NAMALWA (cell line): ENCODE data around the gene BNC2.

Experiments used
- DNase-seq: peaks from one replicate; pipeline ENCODE4 v3.0.0-alpha.2; 2015; ENCODE audit warnings: low spot score

BNC2 gene

GRCh38 chr9:16627967-16628366 lies 242.5 kb downstream of the BNC2 start:
- no peak for DNase-seq

- DNase-seq, result no peak
Observed at GRCh38 chr9:16627521-16627920, 242.9 kb downstream of the BNC2 start.

DNA sequence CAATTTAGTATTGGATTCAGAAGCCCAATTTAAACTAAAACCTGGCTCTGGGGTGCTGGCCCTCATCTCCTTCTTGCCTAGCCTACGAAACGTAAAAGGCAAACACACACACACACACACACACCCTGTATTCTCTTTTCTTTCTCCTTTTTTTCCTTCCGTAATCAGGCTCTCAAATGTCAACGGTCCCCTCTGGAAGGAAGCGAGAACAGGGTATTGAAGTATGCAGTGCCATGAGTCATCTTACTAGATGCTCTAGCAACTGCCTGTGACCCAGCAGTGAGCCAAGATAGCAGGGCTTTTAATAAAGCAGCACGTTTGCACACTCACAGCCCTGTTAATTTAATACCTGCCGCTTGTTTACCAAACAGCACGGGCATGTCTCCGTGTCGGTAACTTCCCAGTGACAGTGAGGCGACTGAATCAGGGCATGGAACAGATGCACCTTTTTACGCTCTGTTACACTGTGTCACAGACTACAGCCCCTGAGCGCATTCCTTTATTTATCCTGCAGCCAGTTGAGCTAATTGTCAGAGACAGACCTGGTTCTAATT lies 243.8 kb downstream of the BNC2 start:
- DNase-seq, result no peak

GRCh38 chr9:16625811-16626210 lies 244.7 kb downstream of the BNC2 start:
- DNase-seq, result no peak

GRCh38 chr9:16625161-16625631 lies 245.3 kb downstream of the BNC2 start:
- DNase-seq, result no peak

DNA sequence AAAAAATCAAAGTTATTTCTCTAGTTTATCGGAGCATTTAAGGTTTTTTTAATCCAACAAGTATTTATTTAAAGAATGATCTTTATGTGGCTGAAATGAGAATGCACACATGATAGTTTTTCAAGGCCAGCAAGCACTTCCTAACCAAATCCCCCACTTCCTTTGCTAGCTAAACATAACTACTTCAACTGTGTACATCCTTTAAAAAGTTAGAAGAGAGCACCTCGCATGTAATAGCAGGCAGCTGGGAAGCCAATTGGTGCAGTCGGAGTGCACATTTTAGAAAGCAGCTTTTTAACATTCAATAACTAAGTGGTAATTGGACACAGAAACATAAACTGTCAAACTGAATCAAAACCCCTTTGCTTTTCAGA lies 245.7 kb downstream of the BNC2 start:
- no peak for DNase-seq

- DNase-seq, result no peak
Observed at GRCh38 chr9:16623989-16624743, 246.3 kb downstream of the BNC2 start.

- no peak for DNase-seq
Observed at GRCh38 chr9:16622541-16622940, 247.9 kb downstream of the BNC2 start.

DNA sequence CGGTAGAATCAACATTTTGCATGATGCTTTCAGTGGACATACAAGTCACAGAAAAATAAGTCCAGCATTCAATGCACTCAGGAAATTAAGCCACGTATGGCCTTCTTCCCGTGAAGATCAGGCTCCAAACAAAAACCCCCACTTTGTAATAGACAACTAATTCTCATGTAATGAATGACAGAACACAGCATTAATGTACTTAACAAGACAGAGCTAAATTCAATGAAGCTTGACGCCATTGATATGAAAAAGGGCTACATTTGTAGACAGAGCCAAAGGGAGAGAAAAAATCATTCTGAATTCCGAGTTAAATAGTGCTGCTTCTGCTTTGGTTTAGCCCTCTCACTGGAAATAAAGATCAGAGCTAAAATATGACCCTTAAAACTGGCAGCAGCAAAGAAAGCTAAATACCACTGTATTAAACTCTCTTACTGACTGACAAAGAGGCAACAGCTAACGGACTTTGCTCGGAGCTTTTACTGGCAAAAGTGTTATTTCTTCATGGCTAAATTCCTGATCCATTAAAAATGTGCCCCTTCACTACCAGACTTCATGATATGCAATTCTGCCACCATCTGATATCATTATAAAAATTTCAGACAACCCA lies 250.5 kb downstream of the BNC2 start:
- DNase-seq, result no peak

DNA sequence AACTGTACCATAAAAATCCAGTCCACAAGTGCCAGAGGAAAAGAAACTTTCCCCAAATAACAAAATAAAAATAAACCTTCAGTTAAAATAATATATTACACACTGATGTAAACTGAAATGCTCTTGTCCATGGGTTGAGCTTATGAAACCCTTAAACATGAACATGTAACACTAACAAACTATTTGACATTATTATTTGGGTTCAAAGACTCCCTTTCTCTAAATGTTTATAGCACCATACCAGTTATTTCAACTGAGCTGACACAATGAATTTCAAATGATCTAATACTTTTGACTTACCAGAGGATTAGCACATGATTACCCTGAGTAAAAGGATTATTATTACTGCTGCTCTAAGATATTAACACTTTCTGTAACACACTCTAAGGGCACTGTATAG lies 251.1 kb downstream of the BNC2 start:
- DNase-seq, result no peak

- no peak for DNase-seq
Observed at GRCh38 chr9:16618524-16618923, 251.9 kb downstream of the BNC2 start.

GRCh38 chr9:16616686-16617085 lies 253.8 kb downstream of the BNC2 start:
- no peak for DNase-seq

DNA sequence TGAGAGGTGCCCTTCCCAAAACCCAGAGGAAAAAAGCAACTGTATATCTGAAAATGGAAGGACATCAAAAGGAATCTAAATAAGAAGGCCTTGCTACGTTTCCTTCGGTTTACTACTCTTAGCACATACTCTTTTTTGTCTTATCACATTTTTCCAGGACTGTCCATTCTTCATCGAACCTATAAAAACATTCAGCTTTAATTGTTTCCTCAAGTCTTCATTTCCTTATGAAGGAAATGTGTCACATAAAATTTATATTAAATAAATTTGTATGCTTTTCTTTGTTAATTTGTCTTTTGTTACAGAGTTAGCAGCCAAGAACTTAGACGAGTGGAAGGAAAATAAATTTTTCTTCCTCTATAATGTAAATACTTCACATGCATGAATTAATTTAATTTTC lies 255.0 kb downstream of the BNC2 start:
- no peak for DNase-seq

GRCh38 chr9:16613605-16614004 lies 256.9 kb downstream of the BNC2 start:
- DNase-seq, result no peak

- no peak for DNase-seq
Observed at GRCh38 chr9:16613051-16613450, 257.4 kb downstream of the BNC2 start.

DNA sequence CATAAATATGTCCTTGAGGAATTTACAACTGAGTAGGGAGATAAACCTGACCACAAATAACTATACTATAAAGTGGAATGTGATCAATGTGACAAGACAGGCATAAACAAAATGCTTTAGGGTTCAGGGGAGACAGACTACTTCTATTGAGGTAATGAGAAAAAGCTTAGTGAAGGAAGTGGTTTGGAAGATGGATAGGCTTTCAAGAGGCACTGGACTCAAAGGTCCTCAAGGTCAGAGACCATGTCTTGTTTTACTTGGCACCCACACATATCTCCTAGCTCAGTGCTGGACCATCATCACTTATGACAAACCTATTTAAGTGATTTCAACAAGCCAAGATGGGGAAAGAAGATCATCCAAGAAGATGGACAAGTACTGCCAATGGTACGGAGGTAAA lies 257.8 kb downstream of the BNC2 start:
- DNase-seq, result no peak

DNA sequence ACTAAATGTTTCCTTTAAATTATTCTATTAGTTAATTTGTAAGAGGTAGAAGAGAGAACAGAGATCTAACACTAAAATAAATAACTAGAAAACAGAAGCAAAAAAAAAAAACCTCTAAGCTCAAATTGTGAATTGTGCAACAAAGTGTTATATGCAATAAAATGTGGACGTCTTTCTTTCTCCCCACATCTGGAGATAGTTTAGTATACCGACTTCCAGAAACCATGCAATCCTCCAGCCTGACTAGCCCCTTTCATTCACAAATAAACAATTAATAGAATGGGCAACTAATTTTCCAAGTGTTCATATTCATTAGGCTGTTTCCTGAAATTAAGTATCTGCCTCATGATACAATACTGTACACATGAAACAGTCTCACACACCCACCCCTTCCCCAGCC lies 258.5 kb downstream of the BNC2 start:
- no peak for DNase-seq

DNA sequence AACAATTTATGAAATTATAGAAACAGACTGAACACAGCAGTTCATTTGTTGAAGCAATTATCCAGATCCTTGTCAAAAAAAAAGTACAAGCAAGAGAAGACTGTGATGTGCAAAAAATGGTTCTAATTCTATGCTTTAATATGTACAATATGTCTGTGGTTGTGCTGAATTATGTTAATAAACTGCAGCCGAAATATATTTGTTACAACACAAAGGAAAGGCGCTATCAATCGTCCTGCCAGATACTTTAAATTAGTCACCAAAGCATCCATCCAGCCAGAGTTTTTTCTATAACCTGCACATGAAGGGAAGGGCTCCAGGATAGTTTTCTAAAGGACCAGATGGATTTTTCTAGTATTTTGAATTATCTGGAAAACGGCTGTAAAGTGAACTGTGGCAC lies 259.5 kb downstream of the BNC2 start:
- no peak for DNase-seq

GRCh38 chr9:16610538-16610937 lies 259.9 kb downstream of the BNC2 start:
- no peak for DNase-seq

DNA sequence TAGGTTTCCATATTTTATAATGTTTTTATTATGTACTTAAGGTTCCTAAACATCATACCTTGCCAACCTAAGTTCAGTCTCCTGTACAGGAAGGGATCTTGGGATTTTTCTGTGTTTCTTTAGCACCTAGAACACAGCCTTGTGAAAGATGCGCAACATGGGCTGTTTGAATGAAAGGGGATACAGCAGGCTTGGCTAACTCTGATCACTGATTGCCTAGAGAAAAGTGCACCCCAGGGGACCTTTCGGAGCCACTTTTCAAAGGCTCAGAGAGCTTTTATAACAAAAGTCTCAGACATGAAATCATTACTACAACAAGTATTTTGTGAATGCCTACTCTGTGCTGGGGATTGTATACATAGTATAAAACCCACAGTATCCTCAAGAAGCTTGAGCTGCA lies 261.6 kb downstream of the BNC2 start:
- DNase-seq, result no peak

- no peak for DNase-seq
Observed at GRCh38 chr9:16602494-16602893, 268.0 kb downstream of the BNC2 start.

DNA sequence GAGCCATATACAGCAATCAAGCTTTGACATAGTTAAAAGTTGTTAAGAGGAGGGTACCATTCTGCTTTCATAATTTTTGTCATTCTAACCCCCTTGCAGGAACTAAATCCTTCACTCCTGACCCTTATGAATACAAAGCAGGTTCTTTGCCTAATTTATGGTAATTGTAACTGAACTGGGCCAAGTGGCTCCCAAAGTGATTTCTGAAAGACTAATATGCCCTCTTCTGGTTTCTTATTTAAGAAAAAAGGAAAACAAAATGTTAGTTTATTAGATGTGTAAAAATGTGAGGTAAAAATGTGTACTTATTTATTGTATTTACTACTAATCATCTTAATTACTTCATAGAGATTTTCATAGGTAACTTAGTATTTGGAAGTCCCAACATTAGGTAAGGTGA lies 268.5 kb downstream of the BNC2 start:
- DNase-seq, result no peak

DNA sequence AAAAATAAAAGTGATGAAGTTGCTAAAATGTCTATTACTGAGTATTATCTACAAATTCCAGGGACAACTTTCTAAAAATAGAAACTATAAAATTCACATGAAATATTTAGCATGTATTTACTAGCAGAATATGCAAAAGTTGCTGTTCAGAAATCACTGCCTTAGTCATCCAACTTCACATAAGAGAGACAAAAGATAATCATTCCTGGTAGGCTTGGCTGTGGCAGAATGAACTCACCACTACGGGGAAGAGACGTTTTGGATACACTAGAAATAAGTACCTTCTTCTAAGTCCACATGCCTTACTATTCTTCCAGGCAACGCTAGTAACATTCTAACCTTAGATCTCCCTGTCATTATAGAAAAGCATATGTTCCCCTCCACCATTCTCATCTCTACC lies 272.2 kb downstream of the BNC2 start:
- no peak for DNase-seq

- DNase-seq, result no peak
Observed at GRCh38 chr9:16597136-16597535, 273.3 kb downstream of the BNC2 start.
